HCT116 (cell line): Measurements from ENCODE around the gene SAE1. TPM values are rescaled to one million over a fixed set of nuclear protein-coding genes. Genes with fewer than 3 reads are reported as not detected.

ENCODE experiments used
- ATAC-seq: fragments of 200-7000 bp; cut with Tn5 transposase; 2 replicates; pipeline ENCODE4 v1.9.1; 2020; ENCODE audit warnings: mild to moderate bottlenecking, moderate library complexity
- BruUV-seq: library from RNA; stranded (reverse); fragments of 400-500 nt; replicated peaks from 2 replicates; lab custom pipeline; 2021; lab: Mats Ljungman, UMichigan
- CTCF ChIA-PET: fragments of 300-600 bp; sonication (Branson Sonifier 250); formaldehyde crosslinking; loops from one replicate; lab custom pipeline; 2021; ENCODE audit warnings: antibody characterized with exemption; lab: Charles Lee
- POLR2A ChIA-PET: fragments of 300-600, 350-600 bp; sonication (Branson Sonifier 250); formaldehyde crosslinking; loops from one replicate; lab custom pipeline; 2021; ENCODE audit warnings: antibody characterized with exemption; lab: Charles Lee
- RAD21 ChIA-PET, 2 experiments: fragments of 300-600 bp; sonication (Branson Sonifier 250); formaldehyde crosslinking; loops; one replicate each; lab custom pipeline; 2023; ENCODE audit warnings: low total read pairs in 2 of 2; ENCODE audit not compliant: uncharacterized antibody in 2 of 2, unreplicated experiment in 2 of 2, low non-redundant PET in 1 of 2; lab: Charles Lee
- DNase-seq: peaks from one replicate; pipeline ENCODE4 v3.0.0-alpha.2; 2010; ENCODE audit warnings: low read depth, low spot score
- H2AFZ ChIP-seq: fragments of 200-600 bp; shearing (Covaris generic), sonication (generic); 2 replicates; pipeline ENCODE4 v1.6.1; 2017; ENCODE audit warnings: low read depth, mixed run types, mixed read lengths, antibody characterized with exemption, low read length; ENCODE audit not compliant: poor library complexity, severe bottlenecking
- H3K27ac ChIP-seq: 2 replicates; pipeline ENCODE4 v1.5.1; 2012; ENCODE audit warnings: low read depth, low read length
- H3K27me3 ChIP-seq: fragments of 200-600 bp; sonication (generic); 2 replicates; pipeline ENCODE4 v1.6.1; 2016; ENCODE audit warnings: mixed run types, low read length, mixed read lengths; ENCODE audit not compliant: insufficient read depth
- H3K36me3 ChIP-seq, 2 experiments: fragments of 200-500 bp in 1 of 2; fragments of 200-600 bp in 1 of 2; sonication (Bioruptor generic) in 1 of 2; sonication (generic) in 1 of 2; 2 replicates each; pipeline versions ENCODE4 v1.5.1 to v1.6.1; 2014 to 2016; ENCODE audit warnings: low read length in 2 of 2, inconsistent platforms in 1 of 2, mixed read lengths in 1 of 2, mixed run types in 1 of 2; ENCODE audit not compliant: insufficient read depth in 2 of 2, control insufficient read depth in 1 of 2
- H3K4me1 ChIP-seq, 2 experiments: fragments of 200-600 bp in 1 of 2; sonication (generic) in 1 of 2; 2 replicates each; pipeline versions ENCODE4 v1.5.1 to v1.6.1; 2012 to 2017; ENCODE audit warnings: low read length in 2 of 2, inconsistent platforms in 1 of 2, mild to moderate bottlenecking in 1 of 2, mixed read lengths in 1 of 2, mixed run types in 1 of 2, moderate library complexity in 1 of 2; ENCODE audit not compliant: insufficient read depth in 2 of 2, control insufficient read depth in 1 of 2
- H3K4me2 ChIP-seq: fragments of 200-600 bp; sonication (generic); 2 replicates; pipeline ENCODE4 v1.6.1; 2017; ENCODE audit warnings: mixed run types, low read length, mixed read lengths
- H3K4me3 ChIP-seq, 2 experiments: fragments of 200-600 bp in 1 of 2; sonication (generic) in 1 of 2; replicated peaks in 1 of 2; 2 replicates each; pipeline ENCODE4 v1.5.1; 2011 to 2016; ENCODE audit warnings: low read length in 2 of 2, control low read depth in 1 of 2, low read depth in 1 of 2, mild to moderate bottlenecking in 1 of 2, mixed read lengths in 1 of 2, mixed run types in 1 of 2
- H3K79me2 ChIP-seq: fragments of 200-600 bp; sonication (generic); 2 replicates; pipeline ENCODE4 v1.6.1; 2017; ENCODE audit warnings: mild to moderate bottlenecking, mixed run types, low read length, moderate library complexity, mixed read lengths; ENCODE audit not compliant: insufficient read depth
- H3K9ac ChIP-seq: fragments of 200-600 bp; sonication (generic); 2 replicates; pipeline ENCODE4 v1.6.1; 2016; ENCODE audit warnings: low read length, mixed read lengths
- H3K9me2 ChIP-seq: fragments of 200-600 bp; sonication (generic), shearing (Covaris generic); 2 replicates; pipeline ENCODE4 v1.6.1; 2017; ENCODE audit warnings: mixed run types, mild to moderate bottlenecking, moderate library complexity; ENCODE audit not compliant: insufficient read depth
- H3K9me3 ChIP-seq, 2 experiments: fragments of 200-500 bp in 1 of 2; fragments of 200-600 bp in 1 of 2; sonication (Bioruptor generic) in 1 of 2; sonication (generic) in 1 of 2; 2 replicates each; pipeline ENCODE4 v1.6.1; 2014 to 2017; ENCODE audit warnings: low read length in 2 of 2, mixed read lengths in 2 of 2, inconsistent platforms in 1 of 2, low read depth in 1 of 2, mild to moderate bottlenecking in 1 of 2, mixed run types in 1 of 2, moderate library complexity in 1 of 2; ENCODE audit not compliant: control insufficient read depth in 1 of 2, insufficient read depth in 1 of 2
- H4K20me1 ChIP-seq: fragments of 200-600 bp; sonication (generic), shearing (Covaris generic); 2 replicates; pipeline ENCODE4 v1.6.1; 2017; ENCODE audit warnings: mixed run types, mild to moderate bottlenecking, moderate library complexity; ENCODE audit not compliant: insufficient read depth
- CBX3 ChIP-seq: IDR thresholded peaks from 2 replicates; pipeline ENCODE4 v1.6.1; 2012; ENCODE audit warnings: low read depth
- CEBPB ChIP-seq: IDR thresholded peaks from 2 replicates; pipeline ENCODE4 v1.6.1; 2012; ENCODE audit warnings: low read depth
- EGR1 ChIP-seq: IDR thresholded peaks from 2 replicates; pipeline ENCODE4 v1.6.1; 2012; ENCODE audit warnings: low read depth
- ELF1 ChIP-seq: IDR thresholded peaks from 2 replicates; pipeline ENCODE4 v1.6.1; 2012; ENCODE audit warnings: low read depth, borderline replicate concordance
- EZH2 ChIP-seq: fragments of 200-600 bp; sonication (generic); IDR thresholded peaks from 2 replicates; pipeline ENCODE4 v1.6.1; 2017; ENCODE audit warnings: antibody characterized with exemption, mixed run types
- EZH2phosphoT487 ChIP-seq: fragments of 200-600 bp; IDR thresholded peaks from 2 replicates; pipeline ENCODE4 v1.6.1; 2018; ENCODE audit warnings: antibody characterized with exemption, borderline replicate concordance
- POLR2AphosphoS5 ChIP-seq: IDR thresholded peaks from 2 replicates; pipeline ENCODE4 v1.6.1; 2011; ENCODE audit warnings: mild to moderate bottlenecking, low read depth, low read length, moderate library complexity
- RAD21 ChIP-seq: IDR thresholded peaks from 2 replicates; pipeline ENCODE4 v1.6.1; 2012; ENCODE audit warnings: low read depth, mild to moderate bottlenecking
- SIN3A ChIP-seq: IDR thresholded peaks from 2 replicates; pipeline ENCODE4 v1.6.1; 2012; ENCODE audit warnings: low read depth
- SRF ChIP-seq: IDR thresholded peaks from 2 replicates; pipeline ENCODE4 v1.6.1; 2012; ENCODE audit warnings: low read depth
- TCF7L2 ChIP-seq: IDR thresholded peaks from 2 replicates; pipeline ENCODE4 v1.7.0; 2011; ENCODE audit warnings: borderline replicate concordance, inconsistent platforms; ENCODE audit not compliant: insufficient read depth, insufficient read length; ENCODE audit errors: extremely low read depth
- intact Hi-C: fragments of 100-400 bp; cut with micrococcal nuclease; formaldehyde crosslinking; loops from 2 replicates; pipeline ENCODE4 v1.10.0; 2022
- total RNA-seq: library from RNA; stranded (reverse); gene quantifications from one replicate; pipeline ENCODE4 v1.2.1, GENCODE V29; 2021; ENCODE audit not compliant: unreplicated experiment
- TF ChIP-seq, protein P1 (sequence below): IDR thresholded peaks from 2 replicates; pipeline ENCODE4 v1.6.1; 2012; ENCODE audit warnings: low read depth
- TF ChIP-seq, protein P2 (sequence below): IDR thresholded peaks from 2 replicates; pipeline ENCODE4 v1.6.1; 2012
- TF ChIP-seq, protein P3 (sequence below): IDR thresholded peaks from 2 replicates; pipeline ENCODE4 v1.6.1; 2012

The SAE1 gene
- total RNA-seq, 1 experiment from 2014 or later = 213 TPM

DNA sequence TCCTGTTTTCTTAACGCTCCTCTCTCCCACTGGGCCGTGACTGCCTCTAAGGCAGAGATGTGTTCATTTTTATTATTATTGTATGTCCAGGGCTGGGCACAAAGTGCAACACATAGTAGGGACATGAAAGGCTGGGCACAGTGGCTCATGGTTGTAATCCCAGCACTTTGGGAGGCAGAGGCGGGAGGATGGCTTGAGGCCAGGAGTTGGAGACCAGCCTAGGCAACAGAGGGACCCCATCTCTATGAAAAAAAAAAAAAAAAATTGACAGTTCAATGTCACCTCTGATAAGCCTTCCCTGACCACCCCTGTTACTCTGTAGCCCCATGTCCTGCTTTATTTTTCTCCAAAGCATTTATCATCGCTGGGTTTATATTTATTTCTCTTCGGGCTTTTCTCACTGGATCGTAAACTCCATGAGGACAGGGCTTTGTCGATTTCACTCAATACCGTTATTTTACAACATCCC lies 481 bp upstream of the SAE1 start:
- peaks cover 28 to 45% of the 10 kb centered on the region in 2 experiments for H3K4me1 ChIP-seq

More for the DNA sequence above, 481 bp upstream of the SAE1 start:
- BruUV-seq = no TSS peak
- Histone ChIP-seq H3K9me2 (no peaks in the 10 kb centered on the region), H4K20me1 (peaks cover 8% of the 10 kb centered on the region; the same call in 1 of the 2 replicates), H3K27ac (peak overlapping the region; percentile 86; the same call in 1 of the 2 replicates), H3K27me3 (no peaks in the 10 kb centered on the region), H3K9ac (no peak overlapping the region), H3K4me2 (peak overlapping the region; percentile 96; the same call in 1 of the 2 replicates), H3K36me3 (peaks cover 5 to 11% of the 10 kb centered on the region in 2 experiments; a peak in 2 of 4 replicates), H3K79me2 (peaks cover 45% of the 10 kb centered on the region), H2AFZ (peak overlapping the region; percentile 52), H3K9me3 (peaks cover 0 to 4% of the 10 kb centered on the region in 2 experiments; a peak in 1 of 4 replicates), H3K4me3 (no peak overlapping the region; a peak in 1 of 4 replicates)
- no peak for DNase-seq
- CTCF ChIA-PET = no interaction called here
- 0 out of 2 replicates have a peak, but pooled peaks have one; percentile 2 for ATAC-seq
- POLR2A ChIA-PET = interaction anchor here (1.6 kb wide), 1 partner anchor 17 kb away, joined by 11 read pairs; the partner anchor contains the start of gene ZC3H4
- no peak for TF ChIP-seq TCF7L2
- no peak for TF ChIP-seq CBX3
- no peak for TF ChIP-seq SIN3A
- no peak for TF ChIP-seq EGR1
- TF ChIP-seq EZH2phosphoT487 = no peak
- TF ChIP-seq, protein P1, sequence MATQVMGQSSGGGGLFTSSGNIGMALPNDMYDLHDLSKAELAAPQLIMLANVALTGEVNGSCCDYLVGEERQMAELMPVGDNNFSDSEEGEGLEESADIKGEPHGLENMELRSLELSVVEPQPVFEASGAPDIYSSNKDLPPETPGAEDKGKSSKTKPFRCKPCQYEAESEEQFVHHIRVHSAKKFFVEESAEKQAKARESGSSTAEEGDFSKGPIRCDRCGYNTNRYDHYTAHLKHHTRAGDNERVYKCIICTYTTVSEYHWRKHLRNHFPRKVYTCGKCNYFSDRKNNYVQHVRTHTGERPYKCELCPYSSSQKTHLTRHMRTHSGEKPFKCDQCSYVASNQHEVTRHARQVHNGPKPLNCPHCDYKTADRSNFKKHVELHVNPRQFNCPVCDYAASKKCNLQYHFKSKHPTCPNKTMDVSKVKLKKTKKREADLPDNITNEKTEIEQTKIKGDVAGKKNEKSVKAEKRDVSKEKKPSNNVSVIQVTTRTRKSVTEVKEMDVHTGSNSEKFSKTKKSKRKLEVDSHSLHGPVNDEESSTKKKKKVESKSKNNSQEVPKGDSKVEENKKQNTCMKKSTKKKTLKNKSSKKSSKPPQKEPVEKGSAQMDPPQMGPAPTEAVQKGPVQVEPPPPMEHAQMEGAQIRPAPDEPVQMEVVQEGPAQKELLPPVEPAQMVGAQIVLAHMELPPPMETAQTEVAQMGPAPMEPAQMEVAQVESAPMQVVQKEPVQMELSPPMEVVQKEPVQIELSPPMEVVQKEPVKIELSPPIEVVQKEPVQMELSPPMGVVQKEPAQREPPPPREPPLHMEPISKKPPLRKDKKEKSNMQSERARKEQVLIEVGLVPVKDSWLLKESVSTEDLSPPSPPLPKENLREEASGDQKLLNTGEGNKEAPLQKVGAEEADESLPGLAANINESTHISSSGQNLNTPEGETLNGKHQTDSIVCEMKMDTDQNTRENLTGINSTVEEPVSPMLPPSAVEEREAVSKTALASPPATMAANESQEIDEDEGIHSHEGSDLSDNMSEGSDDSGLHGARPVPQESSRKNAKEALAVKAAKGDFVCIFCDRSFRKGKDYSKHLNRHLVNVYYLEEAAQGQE = no peak
- TF ChIP-seq, protein P2, sequence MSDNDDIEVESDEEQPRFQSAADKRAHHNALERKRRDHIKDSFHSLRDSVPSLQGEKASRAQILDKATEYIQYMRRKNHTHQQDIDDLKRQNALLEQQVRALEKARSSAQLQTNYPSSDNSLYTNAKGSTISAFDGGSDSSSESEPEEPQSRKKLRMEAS = no peak
- no peak for TF ChIP-seq EZH2
- TF ChIP-seq POLR2AphosphoS5 = no peak
- TF ChIP-seq CEBPB = no peak
- TF ChIP-seq, protein P3, sequence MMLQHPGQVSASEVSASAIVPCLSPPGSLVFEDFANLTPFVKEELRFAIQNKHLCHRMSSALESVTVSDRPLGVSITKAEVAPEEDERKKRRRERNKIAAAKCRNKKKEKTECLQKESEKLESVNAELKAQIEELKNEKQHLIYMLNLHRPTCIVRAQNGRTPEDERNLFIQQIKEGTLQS = no peak
- no peak for TF ChIP-seq SRF
- TF ChIP-seq ELF1 = no peak
- no peak for TF ChIP-seq RAD21
- RAD21 ChIA-PET = no interaction called here
- intact Hi-C loops = no loop called here
